Umbilical cord (tissue), 2 donors: Measurements from ENCODE around the gene GRAMD4. TPM values are rescaled to one million over a fixed set of nuclear protein-coding genes. Genes with fewer than 3 reads are reported as not detected.

ENCODE experiments used
- DNase-seq: peaks from one replicate; pipeline ENCODE4 v3.0.0-alpha.2; 2015; ENCODE audit warnings: low spot score
- total RNA-seq: library from RNA; depleted of rRNA; stranded (reverse); fragments of >200 nt; gene quantifications from one replicate; pipeline ENCODE4 v1.2.3, GENCODE V29; 2014; ENCODE audit warnings: low replicate concordance; ENCODE audit not compliant: insufficient read depth

GRAMD4 gene
- total RNA-seq, 1 donor from 2014 or later: 25.8 TPM

DNA sequence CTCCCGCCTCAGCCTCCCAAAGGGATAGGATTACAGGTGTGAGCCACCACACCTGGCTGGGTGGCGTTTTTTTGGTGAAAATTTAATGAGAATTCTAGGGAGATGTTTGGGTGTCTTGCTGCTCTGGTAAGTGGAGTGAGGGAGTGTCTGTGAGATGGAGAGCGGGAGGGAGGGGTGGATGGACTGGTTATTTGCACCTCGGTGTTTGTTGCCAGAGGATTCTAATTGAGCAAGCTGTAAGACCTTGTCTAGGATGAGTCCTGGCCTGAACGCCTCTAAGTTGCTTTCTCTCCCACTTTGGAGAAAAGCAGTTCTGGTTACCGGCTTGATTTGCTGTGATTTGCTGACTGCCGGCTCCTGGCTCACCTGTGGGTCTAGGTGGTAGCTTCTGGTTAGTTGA lies 22.0 kb upstream of the GRAMD4 start:
- DNase-seq: no peak

DNA sequence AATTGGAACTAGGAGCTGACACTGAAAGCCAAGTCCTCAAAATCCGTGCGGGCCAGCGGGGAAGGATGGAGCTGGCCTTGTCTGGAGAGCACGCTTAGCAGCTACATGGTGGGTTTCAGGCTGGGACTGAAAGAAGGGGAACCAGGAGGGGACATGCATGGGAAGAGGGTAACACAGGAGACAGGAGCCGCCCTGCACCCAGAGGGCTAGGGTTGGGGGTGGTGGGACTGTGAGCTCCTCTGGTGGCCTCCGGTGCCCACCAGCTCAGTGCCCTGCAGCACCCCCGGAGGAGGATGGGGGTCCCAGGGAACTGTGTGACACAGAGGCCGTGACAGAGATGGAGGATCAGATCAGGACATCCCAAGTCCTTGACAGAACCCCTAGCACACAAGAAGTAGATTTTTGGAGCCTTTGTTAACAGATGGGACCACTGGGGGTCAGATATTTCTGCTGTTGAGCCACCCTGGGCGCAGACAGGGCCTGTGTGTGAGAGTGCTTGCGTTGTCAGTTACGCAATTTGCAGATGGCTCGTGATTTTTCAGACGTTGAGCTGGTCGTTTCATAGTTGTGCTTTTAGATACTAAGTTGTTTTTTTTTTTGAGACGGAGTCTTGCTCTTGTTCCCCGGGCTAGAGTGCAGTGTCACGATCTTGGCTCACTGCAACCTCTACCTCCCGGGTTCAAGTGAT lies 21.3 kb upstream of the GRAMD4 start:
- DNase-seq: no peak

DNA sequence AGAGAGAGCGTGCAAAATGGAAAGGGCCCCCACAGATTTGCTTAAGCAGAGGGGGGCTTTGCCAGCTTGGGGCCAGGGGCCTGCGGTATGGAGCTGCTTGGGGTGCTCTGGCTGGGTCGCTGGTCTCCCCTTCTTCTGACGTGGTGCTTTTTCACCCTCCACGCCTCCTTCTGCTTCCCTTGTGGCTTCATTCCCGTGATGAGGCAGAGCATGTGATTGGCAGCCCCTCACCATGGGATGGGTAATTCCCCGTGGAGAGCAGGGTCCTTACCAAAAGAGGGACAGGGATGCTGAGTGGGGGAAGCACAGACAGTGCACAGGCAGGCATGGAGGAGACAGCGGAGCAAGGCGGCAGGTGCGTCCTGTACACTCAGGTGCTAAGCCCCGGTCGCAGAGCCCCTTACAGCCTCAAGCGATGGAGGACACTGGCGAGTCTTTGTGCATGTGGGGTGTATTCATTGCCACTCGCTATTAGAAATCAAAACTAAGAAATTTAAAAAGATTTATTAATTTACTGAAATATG lies 19.9 kb upstream of the GRAMD4 start:
- DNase-seq: no peak

DNA sequence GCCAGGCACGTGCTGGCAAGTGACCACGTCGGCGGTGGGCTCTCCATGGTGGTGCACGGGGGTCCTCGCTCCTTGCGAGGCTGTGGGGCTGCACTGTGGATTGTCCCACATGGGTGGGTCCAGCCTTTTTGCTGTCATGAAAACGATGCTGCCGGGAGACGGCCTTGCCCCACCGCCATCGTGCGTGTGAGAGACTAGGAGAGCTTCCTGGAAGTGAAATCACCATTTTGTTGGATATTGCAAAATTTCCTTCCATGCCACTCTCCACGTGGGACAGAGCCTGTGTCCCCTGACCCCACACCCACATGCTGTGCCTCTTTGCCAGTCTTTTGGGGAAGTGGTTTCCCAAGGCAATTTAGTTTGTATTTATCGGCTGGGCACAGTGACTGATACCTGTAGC lies 18.2 kb upstream of the GRAMD4 start:
- no peak for DNase-seq

DNA sequence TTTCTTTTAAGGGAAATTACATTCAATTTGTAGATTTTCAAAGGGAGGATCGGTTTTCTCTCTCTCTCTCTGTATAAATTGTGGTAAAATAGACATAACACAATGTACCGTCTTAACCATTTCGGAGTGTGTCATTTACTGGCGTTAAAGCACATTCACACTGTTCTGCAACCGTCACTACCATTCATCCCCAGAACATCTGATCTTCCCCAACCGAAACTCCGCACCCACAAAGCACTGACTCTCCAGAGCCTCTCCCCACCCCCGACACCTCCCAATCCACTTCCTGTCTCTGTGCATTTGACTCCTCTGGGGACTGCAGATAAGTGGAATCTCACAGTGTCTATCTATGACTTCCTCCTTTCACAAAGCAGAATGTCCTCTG lies 15.9 kb upstream of the GRAMD4 start:
- peak; percentile 31 for DNase-seq

DNA sequence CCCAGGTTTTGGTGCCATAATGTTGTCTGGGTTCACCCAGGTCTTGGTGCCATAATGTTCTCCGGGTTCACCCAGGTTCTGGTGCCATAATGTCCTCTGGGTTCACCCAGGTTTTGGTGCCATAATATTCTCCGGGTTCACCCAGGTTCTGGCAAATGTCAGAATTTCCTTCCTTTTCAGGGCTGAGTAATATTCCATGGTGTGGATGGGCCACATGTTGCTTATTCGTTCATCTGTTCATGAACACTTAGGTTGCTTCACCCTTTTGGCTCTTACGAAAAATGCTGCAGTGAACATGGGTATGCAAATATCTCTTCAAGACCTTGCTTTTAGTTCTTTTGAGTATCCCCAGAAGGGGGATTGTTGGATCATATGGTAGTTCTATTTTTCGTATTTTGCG lies 15.1 kb upstream of the GRAMD4 start:
- no peak for DNase-seq

DNA sequence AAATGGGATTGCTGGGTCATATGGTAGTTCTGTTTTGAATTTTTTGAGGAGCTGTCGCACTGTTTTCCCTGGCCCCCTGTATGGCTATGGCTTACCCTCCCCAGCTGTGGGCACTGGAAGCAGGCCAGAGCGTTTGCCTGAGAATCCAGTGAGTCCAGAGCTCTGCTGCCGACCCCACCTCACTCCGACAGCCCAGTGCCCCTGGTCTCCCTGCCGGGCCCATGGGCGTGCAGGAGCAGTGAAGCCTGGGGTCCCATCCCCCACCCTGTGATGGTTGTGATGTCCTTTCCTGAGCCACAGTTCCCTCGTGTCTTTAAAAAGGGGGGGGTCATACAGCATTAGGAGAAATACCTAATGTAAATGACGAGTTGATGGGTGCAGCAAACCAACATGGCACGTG lies 13.3 kb upstream of the GRAMD4 start:
- no peak for DNase-seq

DNA sequence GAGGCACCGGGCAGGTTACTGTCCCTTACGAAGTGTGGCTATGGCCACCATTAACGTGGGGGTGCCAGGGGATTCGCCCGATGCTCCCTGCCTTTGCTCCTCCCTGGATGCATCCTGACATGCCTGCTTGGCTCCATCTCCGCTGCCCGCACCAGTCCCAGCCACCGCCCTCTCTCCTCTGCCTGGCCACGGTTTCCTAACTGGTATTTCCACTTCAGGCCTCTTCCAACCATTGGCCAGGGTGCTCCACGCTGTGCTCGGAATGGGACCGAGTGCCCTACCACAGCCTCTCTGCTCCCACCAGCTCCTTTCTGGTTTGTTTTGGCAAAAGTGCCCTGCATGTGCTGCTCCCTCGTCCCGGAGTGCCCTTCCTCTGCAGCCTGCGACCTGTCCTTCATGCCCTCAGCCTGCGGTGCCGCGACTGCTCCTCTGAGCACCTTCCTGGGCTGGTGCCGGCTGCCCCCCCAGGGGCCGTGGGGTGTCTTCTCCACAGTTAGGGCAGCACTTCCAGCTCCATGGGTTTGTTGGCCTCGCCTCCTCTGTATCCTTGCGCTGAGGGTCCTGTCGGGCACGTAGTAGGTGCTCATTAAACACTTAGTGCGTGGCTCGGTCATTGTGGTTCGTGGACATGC lies 12.6 kb upstream of the GRAMD4 start:
- DNase-seq: no peak

DNA sequence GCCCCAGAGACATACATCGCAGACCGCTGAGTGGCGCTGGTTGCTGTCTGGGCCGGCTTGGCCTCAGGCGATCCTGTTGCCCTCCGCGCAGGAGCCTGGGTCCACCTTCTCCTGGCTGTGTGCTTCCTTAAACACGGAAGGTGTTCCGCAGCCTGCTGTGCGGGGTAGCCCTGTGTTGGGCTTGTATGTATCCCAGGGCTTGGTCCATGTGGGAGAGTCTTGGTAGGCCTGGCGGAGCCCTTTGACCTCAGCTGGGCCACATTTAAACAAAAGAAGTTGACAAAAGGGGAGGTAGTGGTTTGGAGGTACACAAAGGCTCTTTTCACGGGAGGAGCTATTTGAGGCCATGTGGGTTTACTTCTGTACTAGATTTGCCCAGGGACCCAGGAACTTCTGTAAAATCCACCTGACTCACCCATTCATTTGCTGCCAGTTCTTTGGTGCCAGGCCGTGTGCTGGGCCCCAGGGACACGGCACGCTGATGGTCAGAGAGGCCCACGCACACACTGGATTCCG lies 11.0 kb upstream of the GRAMD4 start:
- no peak for DNase-seq

DNA sequence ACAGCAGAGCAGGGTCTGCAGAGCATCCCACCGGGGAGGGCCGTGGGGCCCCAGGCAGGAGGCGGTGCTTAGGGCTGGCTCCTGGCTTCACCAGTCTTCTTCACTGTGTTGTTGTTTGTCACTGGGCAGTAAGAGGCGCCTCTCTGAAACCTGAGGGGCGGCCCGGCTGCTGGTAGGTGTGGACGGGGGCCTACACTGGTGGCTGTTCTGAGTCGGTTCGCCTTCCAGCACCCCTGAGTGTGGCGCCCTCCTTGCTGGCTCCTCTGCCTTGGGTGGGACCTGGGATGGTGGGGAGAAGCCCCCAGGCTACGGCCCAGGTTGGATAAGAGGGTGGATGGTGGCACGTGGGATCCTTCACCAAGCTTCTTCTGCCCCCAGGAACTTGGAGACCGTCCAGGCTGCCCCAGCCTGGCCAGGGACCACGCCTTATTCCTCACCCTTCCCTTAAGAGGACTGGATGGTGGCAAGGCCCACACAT lies 10.4 kb upstream of the GRAMD4 start:
- DNase-seq: no peak

DNA sequence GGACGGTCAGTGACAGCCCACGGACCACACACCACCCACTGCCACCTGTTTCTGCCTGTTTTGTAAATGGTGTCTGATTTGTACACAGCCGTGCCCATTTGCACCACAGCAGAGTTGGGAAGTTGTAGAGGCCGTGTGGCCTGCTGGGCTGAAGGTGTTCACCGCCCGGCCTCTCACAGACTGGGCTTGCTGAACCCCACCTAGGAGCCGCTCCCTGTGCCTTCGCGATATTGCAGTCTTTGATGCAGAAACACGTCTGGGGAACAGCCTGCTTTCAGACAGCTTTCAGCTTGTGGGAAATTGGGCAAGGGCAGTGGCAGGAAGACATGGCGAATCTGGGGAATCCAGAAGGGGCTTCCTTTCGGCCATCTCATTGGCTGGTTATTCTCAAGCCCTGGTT lies 9.8 kb upstream of the GRAMD4 start:
- no peak for DNase-seq

DNA sequence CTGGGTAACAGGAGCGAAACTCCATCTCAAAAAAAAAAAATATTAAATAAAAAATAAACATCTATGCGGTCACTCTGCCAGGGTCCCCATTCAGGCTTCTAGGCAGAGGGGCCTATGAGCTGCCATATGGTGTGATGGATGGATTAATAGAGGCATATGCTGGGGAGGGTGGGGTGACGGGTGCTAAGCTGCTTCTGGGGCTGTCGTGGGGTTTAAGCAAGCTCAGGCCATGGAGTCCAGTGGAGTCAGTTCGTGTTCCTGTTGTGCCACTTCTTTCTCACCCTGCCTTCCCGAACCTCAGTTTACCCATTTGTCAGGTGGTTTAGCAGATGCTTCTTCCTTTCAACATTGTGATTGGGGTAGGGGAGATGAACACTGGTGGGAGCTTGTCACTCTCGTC lies 9.0 kb upstream of the GRAMD4 start:
- DNase-seq: no peak

DNA sequence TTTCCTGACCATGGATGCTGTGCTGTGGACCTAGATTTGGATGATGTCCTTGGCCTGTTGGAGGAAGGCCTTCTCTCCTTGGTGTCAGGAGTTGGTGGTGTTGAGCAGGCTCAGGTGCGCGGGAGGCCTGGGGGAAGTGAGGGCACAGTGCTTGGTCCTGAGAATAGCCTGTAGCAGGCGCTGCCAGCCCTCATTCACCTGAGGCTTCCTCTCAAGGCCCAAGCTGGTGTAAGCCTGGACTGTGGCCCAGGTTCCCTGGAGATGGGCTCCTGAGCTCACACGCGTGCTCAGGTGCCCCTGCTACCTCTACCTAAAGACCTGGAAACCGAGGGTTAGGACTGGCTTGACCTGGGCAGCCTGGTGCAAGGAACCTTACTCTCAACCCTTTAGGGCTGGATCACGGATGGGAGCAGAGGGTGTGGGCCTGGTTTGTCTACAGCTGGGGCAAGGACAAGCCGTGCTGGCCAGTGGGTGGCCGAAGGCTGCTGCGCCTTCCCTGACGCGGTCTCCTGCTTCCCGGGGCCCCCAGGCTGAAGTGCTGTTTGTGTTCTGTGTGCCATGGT lies 7.8 kb upstream of the GRAMD4 start:
- no peak for DNase-seq

DNA sequence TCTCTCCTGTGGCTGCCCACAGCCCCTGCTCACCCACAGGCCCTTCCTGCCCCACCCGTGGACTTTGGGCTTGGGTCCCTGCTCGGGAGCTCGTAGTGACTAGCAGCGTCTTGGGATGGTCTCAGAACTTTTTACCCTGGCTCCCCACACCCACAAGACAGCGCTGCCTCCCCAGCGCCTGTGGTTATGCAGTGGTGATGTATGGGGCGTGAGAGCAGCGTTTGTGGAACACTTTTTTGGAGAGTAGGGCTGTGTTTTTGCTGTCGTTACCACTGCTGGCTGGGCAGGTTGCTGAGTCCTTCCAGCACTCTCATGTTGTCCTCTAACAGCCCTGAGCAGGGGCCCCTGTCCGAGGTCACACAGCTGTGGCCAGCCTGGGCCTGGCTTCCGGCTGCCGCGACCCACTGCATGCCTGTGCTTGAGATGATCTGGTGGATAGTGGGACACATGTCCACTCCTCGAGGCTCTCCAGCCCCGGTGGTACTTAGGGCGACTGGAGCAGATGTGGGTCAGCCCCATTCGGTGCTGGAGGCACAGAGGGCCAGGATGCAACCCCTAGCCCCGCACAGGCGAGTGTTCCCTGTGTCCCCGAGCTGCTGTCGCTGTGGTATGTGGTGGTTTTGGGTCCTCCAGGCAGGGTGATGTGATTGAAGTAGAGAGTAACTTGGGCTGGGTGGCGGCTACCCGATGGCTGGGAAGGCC lies 7.1 kb upstream of the GRAMD4 start:
- no peak for DNase-seq

DNA sequence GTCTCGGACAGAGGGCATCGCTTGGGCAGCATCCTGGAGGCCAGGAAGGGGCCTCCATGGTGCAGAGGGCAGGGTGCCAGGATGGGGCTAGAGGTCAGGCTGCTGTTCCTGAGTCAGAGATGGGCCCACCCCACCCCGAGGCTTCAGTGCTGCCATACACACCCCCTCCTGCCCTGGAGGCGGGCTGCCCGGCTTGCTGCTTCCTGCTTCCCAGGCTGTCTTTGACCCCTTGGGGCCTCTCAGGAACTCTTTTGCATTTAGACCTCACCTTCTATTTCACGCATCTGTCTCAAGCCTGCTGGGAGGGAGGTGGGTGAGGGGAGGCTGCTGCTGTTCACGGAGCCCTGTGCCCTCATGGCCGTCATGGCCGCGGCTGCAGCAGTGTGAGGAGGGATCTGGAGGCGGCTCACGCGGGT lies 6.6 kb upstream of the GRAMD4 start:
- no peak for DNase-seq

DNA sequence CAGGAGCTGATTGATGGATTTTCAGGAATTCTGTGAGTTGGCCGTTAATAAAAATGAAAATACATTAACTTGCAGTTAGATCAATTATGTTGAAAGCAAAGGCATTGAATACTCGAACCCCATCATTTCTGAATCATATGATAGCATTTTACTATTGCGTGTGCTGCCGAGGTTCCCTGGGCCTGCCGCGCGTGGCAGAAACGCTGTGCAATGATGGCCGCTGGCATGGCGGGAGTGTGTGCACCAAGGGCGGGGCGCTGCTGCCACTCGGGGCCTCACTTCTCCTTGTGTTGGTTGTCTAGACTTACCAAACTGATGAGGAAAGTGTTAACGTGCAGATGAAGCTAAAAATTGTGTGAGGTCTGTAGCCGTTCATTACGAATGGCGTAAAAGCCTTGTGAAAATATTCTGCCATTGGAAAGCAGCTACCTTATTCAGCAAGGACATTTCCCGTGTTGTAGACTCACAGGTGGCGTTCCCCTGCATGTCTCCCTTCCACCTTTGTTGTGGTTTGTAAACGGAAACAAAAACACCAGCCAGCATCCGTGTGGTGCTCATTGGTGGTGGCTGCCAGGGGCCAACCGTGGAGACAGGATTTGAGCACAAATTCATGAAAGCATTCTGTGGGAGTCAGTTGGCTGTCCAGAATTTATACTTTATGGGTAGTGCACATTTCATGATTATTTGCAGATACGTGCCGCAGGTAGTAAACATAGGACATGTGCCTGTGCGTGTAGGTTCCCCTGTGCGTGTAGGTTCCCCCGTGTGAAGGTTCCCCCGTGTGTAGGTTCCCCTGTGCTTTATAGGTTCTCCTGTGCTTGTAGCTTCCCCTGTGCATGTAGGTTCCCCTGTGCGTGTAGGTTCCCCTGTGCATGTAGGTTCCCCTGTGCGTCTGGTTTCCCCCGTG lies 5.9 kb upstream of the GRAMD4 start:
- DNase-seq: no peak

DNA sequence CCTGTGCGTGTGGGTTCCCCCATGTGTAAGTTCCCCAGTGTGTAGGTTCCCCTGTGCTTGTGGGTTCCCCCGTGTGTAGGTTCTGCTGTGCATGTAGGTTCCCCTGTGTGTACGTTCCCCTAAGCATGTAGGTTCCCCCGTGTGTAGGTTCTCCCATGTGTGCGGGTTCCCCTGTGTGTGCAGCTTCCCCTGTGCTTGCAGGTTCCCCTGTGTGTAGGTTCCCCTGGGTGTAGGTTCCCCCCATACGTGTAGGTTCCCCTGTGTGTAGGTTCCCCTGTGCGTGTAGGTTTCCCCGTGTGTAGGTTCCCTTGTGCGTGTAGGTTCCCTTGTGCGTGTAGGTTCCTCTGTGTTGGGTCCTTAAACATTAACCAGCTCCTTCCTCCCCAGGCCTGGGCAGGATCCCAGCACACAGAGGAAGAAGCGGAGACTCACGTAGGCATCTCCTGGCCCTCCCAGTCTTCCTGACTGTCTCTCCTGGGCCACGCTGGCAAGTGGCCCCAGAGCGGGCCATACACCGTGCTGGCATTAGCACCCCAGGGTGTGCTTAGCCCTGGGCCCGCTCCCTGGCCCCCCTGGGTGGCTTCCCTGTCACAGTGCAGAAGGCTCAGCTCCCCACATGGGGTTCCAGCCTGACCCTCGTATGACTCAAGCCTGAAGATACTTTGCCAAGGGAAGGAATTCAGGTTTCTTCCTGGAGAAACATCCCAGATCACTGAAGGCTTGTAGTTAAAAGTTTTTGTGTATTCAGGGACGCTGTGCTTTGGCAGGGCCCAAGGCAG lies 2.8 kb upstream of the GRAMD4 start:
- DNase-seq: no peak

DNA sequence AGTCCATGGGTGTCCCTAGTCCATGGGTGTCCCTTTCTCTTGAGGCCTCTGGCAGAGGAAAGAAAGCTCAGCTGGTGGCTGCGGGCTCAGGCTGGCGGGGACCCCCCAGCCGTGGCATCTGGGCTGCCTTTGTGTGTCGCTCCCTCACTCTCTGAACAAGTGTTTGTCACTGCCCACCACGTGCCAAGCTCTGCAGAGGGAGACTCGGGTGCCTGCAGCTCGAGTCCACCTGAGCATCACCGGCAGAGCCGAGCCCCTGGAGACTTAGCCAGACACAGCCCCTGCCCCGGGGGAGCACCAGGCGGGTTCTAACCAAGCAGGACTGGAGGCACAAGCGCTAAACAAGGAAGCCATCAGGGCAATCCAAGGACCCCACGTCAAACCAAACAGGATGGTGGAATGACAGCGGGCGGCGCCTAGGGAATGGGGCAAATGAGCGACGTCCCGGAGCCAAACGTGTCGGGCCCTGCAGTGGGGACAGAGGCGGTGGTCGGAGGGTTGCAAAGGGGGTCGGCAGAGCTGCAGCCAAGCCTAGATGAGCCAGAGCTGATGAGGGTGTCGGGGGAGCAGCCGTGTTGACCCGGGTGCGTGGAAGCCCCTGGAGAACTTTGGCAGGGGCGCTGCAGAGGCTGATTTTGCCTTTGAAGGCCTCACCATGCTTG lies 2.1 kb upstream of the GRAMD4 start:
- DNase-seq: no peak

DNA sequence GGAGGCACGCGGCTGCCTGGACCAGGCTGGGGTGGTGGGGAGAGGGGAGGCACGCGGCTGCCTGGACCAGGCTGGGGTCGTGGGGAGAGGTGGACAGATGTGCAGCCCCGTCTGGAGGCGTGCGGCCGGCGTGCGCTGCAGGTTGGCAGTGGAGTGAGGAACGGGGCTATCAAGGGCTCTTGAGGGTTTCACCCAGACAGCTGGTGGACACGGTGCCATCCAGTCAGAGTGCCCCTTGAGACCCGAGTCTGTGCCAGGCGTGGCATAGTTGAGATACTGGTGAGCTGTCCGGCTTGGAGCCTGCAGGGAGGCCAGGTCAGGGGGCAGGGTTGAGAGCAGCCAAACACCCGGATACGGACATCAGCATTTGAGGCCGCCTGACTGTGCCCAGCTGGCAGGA lies 1.5 kb upstream of the GRAMD4 start:
- no peak for DNase-seq
